ENCODE results near the gene MED12L. TPM values are rescaled to one million over a fixed set of nuclear protein-coding genes. Genes with fewer than 3 reads are reported as not detected.
A peak's percentile ranks its signal among the peaks of the same experiment; 100 is the strongest.

MED12L gene
- total and polyA plus RNA-seq, 3 experiments from 2014 or later, result 0.02 to 1.8 (median 1.7) TPM

- peak overlapping the region in 1 of 7 donors; percentile 22 for H3K4me3 Mint-ChIP-seq
- H3K27ac Mint-ChIP-seq, result peak overlapping the region in 7 of 8 donors; percentile 6 to 61 (median 54)
- peaks cover 15 to 47% (median 39%) of the 10 kb centered on the region in 3 donors for H3K36me3 Mint-ChIP-seq
Measured at GRCh38 chr3:151195826-151196225, 110.4 kb downstream of the MED12L start.

DNA sequence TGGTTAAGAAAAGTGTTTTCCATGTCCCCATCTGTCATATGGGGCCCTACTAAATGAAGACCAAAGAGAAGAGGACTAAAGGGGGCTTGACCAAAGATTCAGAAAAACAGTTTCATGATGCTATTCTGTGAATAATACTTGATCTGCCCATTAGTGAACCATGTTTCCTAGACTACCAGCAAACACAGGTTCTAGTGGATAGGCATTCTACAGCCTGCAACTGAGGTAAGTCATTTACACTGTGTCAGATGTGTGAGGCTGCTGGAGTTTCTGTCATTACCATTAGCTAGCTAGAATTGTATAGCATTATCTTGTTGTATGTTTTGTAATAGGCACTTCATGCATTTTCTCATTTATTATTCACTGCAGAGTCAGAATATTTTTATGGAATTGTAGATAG lies 111.0 kb downstream of the MED12L start:
- no peaks in the 10 kb centered on the region for H3K9me3 ChIP-seq (ENCODE audit: low read length)
- H3K36me3 ChIP-seq (ENCODE audit: insufficient read depth, low read length), result peaks cover 11% of the 10 kb centered on the region
- peaks cover 37 to 61% (median 52%) of the 10 kb centered on the region in 3 donors for H3K4me1 Mint-ChIP-seq
- H3K27ac ChIP-seq (ENCODE audit: low read depth, low read length), result no peak overlapping the region
- peaks cover 27% of the 10 kb centered on the region for H3K4me1 ChIP-seq (ENCODE audit: insufficient read depth, low read length)
- H3K4me3 Mint-ChIP-seq, result peak overlapping the region in 1 of 7 donors; percentile 22
- peak overlapping the region in 5 of 8 donors; percentile 22 to 84 (median 54) for H3K27ac Mint-ChIP-seq
- peaks cover 0 to 11% (median 5%) of the 10 kb centered on the region in 5 donors for H3K9me3 Mint-ChIP-seq
- DNase-seq, result no peak
- ChIA-PET CTCF (interaction anchor here (1.0 to 1.2 kb wide), 3 partner anchors 28 to 84 kb away, joined by 3 to 4 read pairs (median 3); no protein-coding TSS in a partner anchor), POLR2A (interaction anchor here (1.1 kb wide), 1 partner anchor 11 kb away, joined by 4 read pairs; no protein-coding TSS in a partner anchor)
- no peaks in the 10 kb centered on the region for H3K27me3 ChIP-seq (ENCODE audit: insufficient read depth, low read length, poor library complexity, severe bottlenecking)
- peaks cover 15 to 47% (median 43%) of the 10 kb centered on the region in 3 donors for H3K36me3 Mint-ChIP-seq
- no peaks in the 10 kb centered on the region for H3K27me3 Mint-ChIP-seq
- H3K4me3 ChIP-seq (ENCODE audit: low read length), result no peak overlapping the region

More at GRCh38 chr3:151195826-151196225, 110.4 kb downstream of the MED12L start:
- no peaks in the 10 kb centered on the region for H3K9me3 ChIP-seq (ENCODE audit: low read length)
- peaks cover 4 to 11% (median 8%) of the 10 kb centered on the region in 5 donors for H3K9me3 Mint-ChIP-seq
- ChIA-PET CTCF (interaction anchor here (1.0 to 1.2 kb wide), 2 partner anchors 28 to 35 kb away, joined by 3 read pairs; no protein-coding TSS in a partner anchor), POLR2A (no interaction called here)
- peaks cover 11% of the 10 kb centered on the region for H3K36me3 ChIP-seq (ENCODE audit: insufficient read depth, low read length)
- no peak overlapping the region for H3K4me3 ChIP-seq (ENCODE audit: low read length)
- H3K4me1 Mint-ChIP-seq, result peaks cover 33 to 57% (median 46%) of the 10 kb centered on the region in 3 donors
- no peaks in the 10 kb centered on the region for H3K27me3 ChIP-seq (ENCODE audit: insufficient read depth, low read length, poor library complexity, severe bottlenecking)
- no peaks in the 10 kb centered on the region for H3K27me3 Mint-ChIP-seq
- peaks cover 26% of the 10 kb centered on the region for H3K4me1 ChIP-seq (ENCODE audit: insufficient read depth, low read length)
- no peak for DNase-seq
- H3K27ac ChIP-seq (ENCODE audit: low read depth, low read length), result no peak overlapping the region

DNA sequence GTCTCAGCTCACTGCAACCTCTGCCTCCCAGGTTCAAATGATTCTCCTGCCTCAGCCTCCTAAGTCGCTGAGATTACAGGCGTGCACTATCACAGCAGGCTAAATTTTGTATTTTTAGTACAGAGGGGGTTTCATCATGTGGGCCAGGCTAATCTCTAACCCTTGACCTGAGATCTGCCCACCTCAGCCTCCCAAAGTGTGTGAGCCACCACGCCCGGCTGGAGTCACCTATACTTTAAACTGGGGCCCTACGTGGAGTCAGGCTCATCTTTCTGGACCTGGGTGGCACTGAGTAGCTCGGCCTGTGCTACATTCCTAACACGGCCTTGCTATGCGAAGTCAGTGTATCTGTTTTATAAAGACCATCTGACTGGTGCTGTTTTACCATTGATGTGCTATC lies 111.8 kb downstream of the MED12L start:
- ChIA-PET POLR2A (interaction anchor here (1.1 kb wide), 1 partner anchor 10 kb away, joined by 4 read pairs; no protein-coding TSS in a partner anchor), CTCF (interaction anchor here (0.5 to 1.4 kb wide), 3 partner anchors 28 to 1206 kb away, joined by 3 to 4 read pairs (median 4); no protein-coding TSS in a partner anchor)
- no peak overlapping the region for H3K4me3 Mint-ChIP-seq
- no peak for DNase-seq
- H3K4me1 ChIP-seq (ENCODE audit: insufficient read depth, low read length), result peaks cover 27% of the 10 kb centered on the region
- H3K4me1 Mint-ChIP-seq, result peaks cover 37 to 61% (median 54%) of the 10 kb centered on the region in 3 donors
- H3K9me3 Mint-ChIP-seq, result peaks cover 0 to 11% (median 3%) of the 10 kb centered on the region in 5 donors
- no peaks in the 10 kb centered on the region for H3K27me3 Mint-ChIP-seq
- no peak overlapping the region for H3K27ac Mint-ChIP-seq
- no peak overlapping the region for H3K4me3 ChIP-seq (ENCODE audit: low read length)
- no peak overlapping the region for H3K27ac ChIP-seq (ENCODE audit: low read depth, low read length)
- no peaks in the 10 kb centered on the region for H3K9me3 ChIP-seq (ENCODE audit: low read length)
- H3K36me3 Mint-ChIP-seq, result peaks cover 15 to 51% (median 49%) of the 10 kb centered on the region in 3 donors
- peaks cover 11% of the 10 kb centered on the region for H3K36me3 ChIP-seq (ENCODE audit: insufficient read depth, low read length)
- H3K27me3 ChIP-seq (ENCODE audit: insufficient read depth, low read length, poor library complexity, severe bottlenecking), result no peaks in the 10 kb centered on the region

DNA sequence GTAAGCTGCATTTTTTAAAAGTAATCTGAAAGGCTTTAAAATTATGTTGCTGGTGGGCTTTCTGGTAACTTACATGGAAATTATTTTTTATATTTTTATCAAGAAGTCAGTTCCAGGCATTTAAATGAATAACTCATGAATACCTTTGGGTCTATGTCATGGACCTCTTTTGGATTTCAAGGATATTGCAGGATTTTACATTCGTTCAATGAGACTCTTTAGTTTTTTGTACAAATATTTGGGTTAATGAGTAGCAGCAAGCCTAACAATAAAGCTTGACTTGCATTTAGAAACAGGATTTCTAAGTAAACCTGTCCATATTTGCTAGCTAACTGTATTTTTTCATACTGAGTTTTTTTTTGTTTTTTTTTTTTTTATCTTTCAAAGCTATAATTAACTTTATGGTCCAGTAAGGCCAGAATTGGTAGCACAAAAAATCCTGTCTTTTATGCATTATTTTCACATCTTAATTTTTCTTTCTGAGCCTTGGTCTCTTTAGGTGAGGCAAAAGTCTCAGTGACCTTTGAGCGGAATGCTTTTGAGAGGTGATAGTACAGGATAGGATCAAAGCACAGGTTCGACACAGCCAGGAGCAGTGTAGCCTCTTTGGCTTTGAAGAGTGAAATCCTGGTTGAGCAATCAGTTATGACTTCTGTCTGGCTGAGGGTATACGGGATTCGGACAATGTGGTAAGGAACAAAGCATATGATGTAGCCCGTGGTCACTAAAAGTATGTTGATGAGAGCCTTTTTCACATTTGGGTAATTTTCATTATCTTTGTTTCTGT lies 112.7 kb downstream of the MED12L start:
- DNase-seq, result no peak
- Histone ChIP-seq H3K36me3 (ENCODE audit: insufficient read depth, low read length) (peaks cover 11% of the 10 kb centered on the region), H3K4me3 (ENCODE audit: low read length) (no peak overlapping the region), H3K9me3 (ENCODE audit: low read length) (no peaks in the 10 kb centered on the region), H3K27me3 (ENCODE audit: insufficient read depth, low read length, poor library complexity, severe bottlenecking) (no peaks in the 10 kb centered on the region), H3K27ac (ENCODE audit: low read depth, low read length) (no peak overlapping the region), H3K4me1 (ENCODE audit: insufficient read depth, low read length) (peaks cover 33% of the 10 kb centered on the region)
- Mint-ChIP-seq H3K36me3 (peaks cover 15 to 60% (median 44%) of the 10 kb centered on the region in 3 donors), H3K27me3 (no peaks in the 10 kb centered on the region), H3K4me1 (peaks cover 40 to 58% (median 57%) of the 10 kb centered on the region in 3 donors), H3K4me3 (peak overlapping the region in 3 of 7 donors; percentile 28 to 97 (median 94)), H3K9me3 (peaks cover 0 to 11% (median 3%) of the 10 kb centered on the region in 5 donors), H3K27ac (peak overlapping the region; percentile 17 to 95 (median 86))
- CTCF ChIA-PET, result interaction anchor here (0.6 to 1.5 kb wide), 6 partner anchors 11 to 84 kb away, joined by 3 to 5 read pairs (median 4); no protein-coding TSS in a partner anchor
- POLR2A ChIA-PET, result interaction anchor here (0.6 to 3.7 kb wide), 3 partner anchors 10 to 434 kb away, joined by 4 to 22 read pairs (median 4); no protein-coding TSS in a partner anchor

DNA sequence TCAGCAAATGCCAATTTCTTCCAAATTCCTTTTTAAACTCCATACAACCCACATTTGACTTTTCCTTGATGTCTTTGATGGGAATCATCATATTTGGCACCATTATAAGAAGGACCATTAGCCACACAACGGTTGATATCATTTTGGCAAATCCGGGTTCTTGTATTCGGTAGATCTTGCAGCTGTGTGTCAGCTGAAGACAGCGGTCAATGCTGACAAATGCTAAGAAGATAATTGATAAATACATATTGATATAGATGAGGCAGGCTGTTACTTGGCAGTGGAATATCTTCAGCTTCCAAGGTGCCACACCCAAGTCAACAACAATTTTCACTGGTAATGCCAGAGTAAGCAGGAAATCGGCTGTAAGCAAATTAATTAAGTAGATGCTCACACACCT lies 113.4 kb downstream of the MED12L start:
- peak overlapping the region in 6 of 8 donors; percentile 57 to 95 (median 92) for H3K27ac Mint-ChIP-seq
- no peak overlapping the region for H3K4me3 ChIP-seq (ENCODE audit: low read length)
- H3K36me3 Mint-ChIP-seq, result peaks cover 15 to 60% (median 44%) of the 10 kb centered on the region in 3 donors
- peaks cover 45 to 65% (median 57%) of the 10 kb centered on the region in 3 donors for H3K4me1 Mint-ChIP-seq
- no peak for DNase-seq
- H3K27me3 Mint-ChIP-seq, result no peaks in the 10 kb centered on the region
- H3K36me3 ChIP-seq (ENCODE audit: insufficient read depth, low read length), result peaks cover 11% of the 10 kb centered on the region
- peaks cover 34% of the 10 kb centered on the region for H3K4me1 ChIP-seq (ENCODE audit: insufficient read depth, low read length)
- no peak overlapping the region for H3K27ac ChIP-seq (ENCODE audit: low read depth, low read length)
- peak overlapping the region; percentile 52 to 97 (median 88) for H3K4me3 Mint-ChIP-seq
- H3K27me3 ChIP-seq (ENCODE audit: insufficient read depth, low read length, poor library complexity, severe bottlenecking), result no peaks in the 10 kb centered on the region
- CTCF ChIA-PET, result interaction anchor here (1.1 to 1.5 kb wide), 5 partner anchors 12 to 84 kb away, joined by 3 to 5 read pairs (median 4); no protein-coding TSS in a partner anchor
- POLR2A ChIA-PET, result interaction anchor here (0.6 to 3.7 kb wide), 3 partner anchors 11 to 435 kb away, joined by 4 to 22 read pairs (median 4); no protein-coding TSS in a partner anchor
- H3K9me3 Mint-ChIP-seq, result peaks cover 0 to 11% (median 3%) of the 10 kb centered on the region in 5 donors
- H3K9me3 ChIP-seq (ENCODE audit: low read length), result no peaks in the 10 kb centered on the region

GRCh38 chr3:151199554-151200438 lies 114.3 kb downstream of the MED12L start:
- no peaks in the 10 kb centered on the region for H3K9me3 ChIP-seq (ENCODE audit: low read length)
- peaks cover 11% of the 10 kb centered on the region for H3K36me3 ChIP-seq (ENCODE audit: insufficient read depth, low read length)
- no peak for DNase-seq
- Mint-ChIP-seq H3K4me3 (peak overlapping the region; percentile 78 to 97 (median 88)), H3K4me1 (peaks cover 54 to 71% (median 67%) of the 10 kb centered on the region in 3 donors), H3K9me3 (peaks cover 0 to 11% (median 3%) of the 10 kb centered on the region in 5 donors), H3K27ac (peak overlapping the region; percentile 80 to 95 (median 92)), H3K27me3 (no peaks in the 10 kb centered on the region), H3K36me3 (peaks cover 15 to 60% (median 44%) of the 10 kb centered on the region in 3 donors)
- CTCF ChIA-PET, result interaction anchor here (0.6 to 1.8 kb wide), 8 partner anchors 11 to 1320 kb away, joined by 3 to 7 read pairs (median 4); no protein-coding TSS in a partner anchor
- peaks cover 43% of the 10 kb centered on the region for H3K4me1 ChIP-seq (ENCODE audit: insufficient read depth, low read length)
- H3K4me3 ChIP-seq (ENCODE audit: low read length), result peak overlapping the region; percentile 54
- no peaks in the 10 kb centered on the region for H3K27me3 ChIP-seq (ENCODE audit: insufficient read depth, low read length, poor library complexity, severe bottlenecking)
- H3K27ac ChIP-seq (ENCODE audit: low read depth, low read length), result no peak overlapping the region
- POLR2A ChIA-PET, result interaction anchor here (1.3 to 3.7 kb wide), 3 partner anchors 11 to 18 kb away, joined by 3 to 22 read pairs (median 8); no protein-coding TSS in a partner anchor

DNA sequence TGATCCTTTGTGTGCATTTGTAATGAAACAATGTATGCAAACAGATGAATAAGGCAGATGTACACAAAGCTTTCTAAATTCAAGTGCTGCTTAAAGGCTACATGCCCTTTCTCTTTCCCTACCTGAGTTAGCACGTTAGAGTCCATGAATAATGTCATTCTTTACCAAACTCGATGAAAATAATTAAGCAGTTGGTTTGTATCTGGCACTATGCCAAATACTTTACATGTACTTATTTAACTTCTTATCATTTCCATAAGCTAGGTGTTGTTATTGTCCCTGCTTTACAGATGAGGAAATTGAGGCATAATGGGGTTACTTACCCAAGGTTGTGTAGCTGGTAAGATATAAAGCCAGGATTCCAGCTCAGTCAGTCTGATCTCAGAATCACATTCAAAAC lies 115.1 kb downstream of the MED12L start:
- Histone ChIP-seq H3K27ac (ENCODE audit: low read depth, low read length) (peak overlapping the region; percentile 62), H3K36me3 (ENCODE audit: insufficient read depth, low read length) (peaks cover 11% of the 10 kb centered on the region), H3K4me3 (ENCODE audit: low read length) (peak overlapping the region; percentile 54), H3K9me3 (ENCODE audit: low read length) (no peaks in the 10 kb centered on the region), H3K4me1 (ENCODE audit: insufficient read depth, low read length) (peaks cover 51% of the 10 kb centered on the region), H3K27me3 (ENCODE audit: insufficient read depth, low read length, poor library complexity, severe bottlenecking) (no peaks in the 10 kb centered on the region)
- Mint-ChIP-seq H3K36me3 (peaks cover 15 to 60% (median 44%) of the 10 kb centered on the region in 3 donors), H3K27ac (peak overlapping the region; percentile 82 to 97 (median 94)), H3K4me1 (peaks cover 60 to 78% (median 72%) of the 10 kb centered on the region in 3 donors), H3K27me3 (no peaks in the 10 kb centered on the region), H3K9me3 (peaks cover 0 to 11% (median 2%) of the 10 kb centered on the region in 5 donors), H3K4me3 (peak overlapping the region; percentile 78 to 97 (median 88))
- no peak for DNase-seq
- ChIA-PET CTCF (interaction anchor here (0.6 to 2.9 kb wide), 12 partner anchors 10 to 1321 kb away, joined by 3 to 15 read pairs (median 4); no protein-coding TSS in a partner anchor), POLR2A (interaction anchor here (0.9 to 3.7 kb wide), 5 partner anchors 10 to 791 kb away, joined by 3 to 22 read pairs (median 6); no protein-coding TSS in a partner anchor)
